RWPE2 (cell line): Measurements from ENCODE around the gene NANOS1.

Source experiments
- ATAC-seq: fragments of 200-7000 bp; cut with Tn5 transposase; 3 replicates; pipeline ENCODE4 v1.9.1; 2021; ENCODE audit warnings: low read depth
- DNase-seq: peaks from one replicate; pipeline ENCODE4 v3.0.0-alpha.2; 2020; ENCODE audit warnings: low spot score
- H3K27ac ChIP-seq: fragments of 450-650 bp; 2 replicates; pipeline ENCODE4 v1.5.1; 2017; ENCODE audit warnings: mild to moderate bottlenecking; ENCODE audit not compliant: poor library complexity, severe bottlenecking
- H3K27me3 ChIP-seq: fragments of 250-450 bp; sonication (Bioruptor Pico); 2 replicates; pipeline ENCODE4 v1.5.1; 2021; ENCODE audit warnings: mild to moderate bottlenecking, moderate library complexity; ENCODE audit not compliant: insufficient read depth, poor library complexity, severe bottlenecking
- H3K36me3 ChIP-seq: fragments of 250-450 bp; sonication (Bioruptor Pico); 2 replicates; pipeline ENCODE4 v1.5.1; 2020; ENCODE audit warnings: low read depth, mild to moderate bottlenecking, moderate library complexity
- H3K4me1 ChIP-seq: fragments of 250-450 bp; sonication (Bioruptor Pico); 2 replicates; pipeline ENCODE4 v1.5.1; 2021; ENCODE audit warnings: mild to moderate bottlenecking, moderate library complexity; ENCODE audit not compliant: insufficient read depth, poor library complexity, severe bottlenecking
- H3K4me3 ChIP-seq: fragments of 250-450 bp; sonication (Bioruptor Pico); 2 replicates; pipeline ENCODE4 v1.5.1; 2021; ENCODE audit warnings: mild to moderate bottlenecking, moderate library complexity; ENCODE audit not compliant: severe bottlenecking
- H3K9me3 ChIP-seq: fragments of 250-450 bp; sonication (Bioruptor Pico); 2 replicates; pipeline ENCODE4 v1.5.1; 2021; ENCODE audit warnings: mild to moderate bottlenecking, moderate library complexity; ENCODE audit not compliant: severe bottlenecking
- CTCF ChIP-seq: fragments of 450-650 bp; IDR thresholded peaks from one replicate; pipeline ENCODE4 v1.5.1; 2017; ENCODE audit warnings: mild to moderate bottlenecking, moderate library complexity; ENCODE audit not compliant: poor library complexity, severe bottlenecking

The NANOS1 gene

GRCh38 chr10:119061352-119061751, 31.8 kb downstream of the NANOS1 start:
- H3K27me3 ChIP-seq, result no peaks in the 10 kb centered on the region

GRCh38 chr10:119061926-119062325, 32.4 kb downstream of the NANOS1 start:
- H3K27me3 ChIP-seq, result no peaks in the 10 kb centered on the region
- ATAC-seq (no peak), DNase-seq (no peak)
- H3K36me3 ChIP-seq, result peaks cover 99% of the 10 kb centered on the region
- H3K4me3 ChIP-seq, result no peak overlapping the region
- no peaks in the 10 kb centered on the region for H3K9me3 ChIP-seq
- H3K4me1 ChIP-seq, result no peaks in the 10 kb centered on the region
- no peak overlapping the region for H3K27ac ChIP-seq
- no peak for TF ChIP-seq CTCF

More at GRCh38 chr10:119061352-119061751, 31.8 kb downstream of the NANOS1 start:
- no peak for TF ChIP-seq CTCF
- no peak overlapping the region for H3K27ac ChIP-seq
- no peak overlapping the region for H3K4me3 ChIP-seq
- DNase-seq, result no peak
- H3K4me1 ChIP-seq, result no peaks in the 10 kb centered on the region
- ATAC-seq, result no peak
- peaks cover 99% of the 10 kb centered on the region for H3K36me3 ChIP-seq
- H3K9me3 ChIP-seq, result no peaks in the 10 kb centered on the region

GRCh38 chr10:119070395-119071165, 41.1 kb downstream of the NANOS1 start:
- peaks cover 94% of the 10 kb centered on the region for H3K36me3 ChIP-seq
- no peak overlapping the region for H3K27ac ChIP-seq
- no peak for TF ChIP-seq CTCF
- ATAC-seq (no peak), DNase-seq (no peak)
- H3K27me3 ChIP-seq, result no peaks in the 10 kb centered on the region
- no peaks in the 10 kb centered on the region for H3K4me1 ChIP-seq
- H3K9me3 ChIP-seq, result no peaks in the 10 kb centered on the region
- H3K4me3 ChIP-seq, result no peak overlapping the region

- peaks cover 86% of the 10 kb centered on the region for H3K36me3 ChIP-seq
- no peak for TF ChIP-seq CTCF
- peaks cover 18% of the 10 kb centered on the region for H3K4me1 ChIP-seq
- H3K9me3 ChIP-seq, result no peaks in the 10 kb centered on the region
- H3K4me3 ChIP-seq, result no peak overlapping the region
- no peaks in the 10 kb centered on the region for H3K27me3 ChIP-seq
- ATAC-seq (no peak), DNase-seq (no peak)
- H3K27ac ChIP-seq, result no peak overlapping the region
Observed at GRCh38 chr10:119073584-119073983, 44.1 kb downstream of the NANOS1 start.
